Adrenal gland (tissue), 5 donors: Measurements from ENCODE around the gene C1orf174.

Experiments used
- CTCF ChIP-seq, 6 experiments: fragments of 450-650 bp in 4 of 6; fragments of 200-600 bp in 2 of 6; sonication (generic) in 1 of 6; IDR thresholded peaks; 1 replicate in 5 of 6; 2 replicates in 1 of 6; pipeline versions ENCODE4 v1.5.1 to v1.8.0; 2016 to 2021; ENCODE audit warnings: antibody characterized with exemption in 6 of 6, mild to moderate bottlenecking in 2 of 6, moderate library complexity in 1 of 6
- POLR2A ChIP-seq, 2 donors: fragments of 450-650 bp; IDR thresholded peaks; one replicate each; pipeline ENCODE4 v1.6.1; 2017; ENCODE audit warnings: antibody characterized with exemption in 2 of 2, mild to moderate bottlenecking in 2 of 2, moderate library complexity in 1 of 2
- donor health status: DM: no; HTN: no; CAD: no.

- no peak for TF ChIP-seq POLR2A (IDR thresholded peaks at IDR 0.05)
- TF ChIP-seq CTCF (IDR thresholded peaks at IDR 0.05), result no peak
Measured at GRCh38 chr1:3942416-3943122, 42.5 kb upstream of the C1orf174 start.
